Mucosa of descending colon (tissue), 3 donors: Measurements from ENCODE around the gene CBX2. TPM values are rescaled to one million over a fixed set of nuclear protein-coding genes. Genes with fewer than 3 reads are reported as not detected.

Source experiments
- ATAC-seq: fragments of 200-7000 bp; cut with Tn5 transposase; one replicate; pipeline ENCODE4 v1.9.1; 2020; ENCODE audit warnings: mild to moderate bottlenecking, moderate library complexity
- DNase-seq, 3 donors: peaks; one replicate each; pipeline ENCODE4 v3.0.0-alpha.2; 2020
- H3K36me3 ChIP-seq: fragments of 200-600 bp; one replicate; pipeline ENCODE4 v1.8.0; 2021; ENCODE audit warnings: low read depth, mild to moderate bottlenecking
- H3K4me1 ChIP-seq: fragments of 200-600 bp; one replicate; pipeline ENCODE4 v1.8.0; 2021; ENCODE audit warnings: low read depth, mild to moderate bottlenecking
- H3K4me3 ChIP-seq: fragments of 200-600 bp; one replicate; pipeline ENCODE4 v1.8.0; 2021; ENCODE audit warnings: mild to moderate bottlenecking
- H3K9me3 ChIP-seq: fragments of 200-600 bp; one replicate; pipeline ENCODE4 v1.8.0; 2021; ENCODE audit warnings: mild to moderate bottlenecking
- intact Hi-C, 2 donors: fragments of 100-400 bp; cut with DNase I in 1 of 2; cut with micrococcal nuclease in 1 of 2; formaldehyde crosslinking; loops; one replicate each; pipeline versions ENCODE4 v1.11.0 to v1.11.1; 2022; cut with DNase I, micrococcal nuclease
- total RNA-seq, 3 donors: library from RNA; stranded (reverse); fragmentation: NEBNext Ultra II Directional in 2 of 3; extraction: Animal tissue kit (Norgen Biotek cat#: 25700) in 2 of 3; gene quantifications; one replicate each; pipeline versions ENCODE4 v1.2.1 to v1.2.4, GENCODE V29; 2021 to 2023
- TF ChIP-seq, protein P1 (sequence below): fragments of 200-600 bp; IDR thresholded peaks from one replicate; pipeline ENCODE4 v1.8.0; 2022; ENCODE audit warnings: antibody characterized with exemption, mild to moderate bottlenecking
- donor health status: DM: no; HTN: no; CAD: no; lungs with moderate emphysema.
- donor health status: DM: no; HTN: no; CAD: no.
- donor health status: DM: no; HTN: yes; CAD: no.

The CBX2 gene
- total RNA-seq, 3 donors from 2014 or later, result 0.14 to 1.5 (median 0.76) TPM

DNA sequence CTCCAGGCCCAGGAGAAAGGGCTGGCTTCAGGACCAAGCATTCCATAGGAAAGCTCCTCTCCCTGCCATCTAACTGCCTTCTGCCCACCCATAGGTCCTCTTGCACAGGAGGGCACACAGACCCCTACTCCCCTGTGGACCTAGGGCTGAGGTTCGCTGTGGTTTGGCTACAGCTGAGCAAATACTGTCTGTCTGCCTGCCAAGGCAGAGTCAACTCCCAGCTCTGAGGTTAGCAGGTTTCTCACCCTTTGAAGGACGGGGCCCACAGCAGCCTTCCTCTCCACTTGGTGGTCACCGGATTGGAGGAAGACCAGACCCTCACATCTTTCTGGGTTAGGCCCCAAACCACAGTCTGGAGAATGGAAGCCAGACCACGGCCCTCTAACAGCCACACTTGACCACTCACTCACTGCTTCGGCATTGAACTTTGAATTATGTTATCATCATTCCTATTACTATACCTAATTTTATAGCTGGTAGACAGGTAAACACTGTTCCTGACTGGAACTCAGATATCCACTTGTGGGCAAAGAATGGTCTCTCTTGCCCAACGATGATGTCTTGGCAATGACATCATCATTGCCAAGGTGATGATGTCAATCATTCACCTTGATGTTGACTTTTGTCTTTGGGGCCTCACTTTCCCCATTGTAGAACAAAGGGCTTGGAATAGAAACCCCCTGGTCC, 47.1 kb downstream of the CBX2 start:
- no peaks in the 10 kb centered on the region for H3K9me3 ChIP-seq
- ATAC-seq, result no peak
- intact Hi-C loops, result no loop called here

DNA sequence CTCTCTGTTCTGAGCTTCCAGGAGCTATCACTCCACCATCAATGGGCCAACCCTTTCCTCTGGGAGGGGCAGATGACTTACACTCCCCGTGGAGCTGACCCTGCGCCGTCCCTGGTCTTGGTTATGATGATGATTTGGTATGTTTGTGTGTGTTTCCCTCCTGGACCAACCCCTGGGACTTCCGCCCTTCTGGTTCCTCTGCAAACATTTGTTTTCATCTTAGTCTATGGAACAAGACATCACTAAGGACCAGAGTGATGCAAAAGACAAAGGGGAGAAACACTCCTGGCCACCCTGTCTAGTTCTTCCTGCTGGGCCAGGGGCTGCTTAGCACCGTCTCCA, 47.6 kb downstream of the CBX2 start:
- Histone ChIP-seq H3K36me3 (no peaks in the 10 kb centered on the region), H3K4me3 (no peak overlapping the region), H3K4me1 (peaks cover 10% of the 10 kb centered on the region), H3K9me3 (no peaks in the 10 kb centered on the region)
- TF ChIP-seq, protein P1, sequence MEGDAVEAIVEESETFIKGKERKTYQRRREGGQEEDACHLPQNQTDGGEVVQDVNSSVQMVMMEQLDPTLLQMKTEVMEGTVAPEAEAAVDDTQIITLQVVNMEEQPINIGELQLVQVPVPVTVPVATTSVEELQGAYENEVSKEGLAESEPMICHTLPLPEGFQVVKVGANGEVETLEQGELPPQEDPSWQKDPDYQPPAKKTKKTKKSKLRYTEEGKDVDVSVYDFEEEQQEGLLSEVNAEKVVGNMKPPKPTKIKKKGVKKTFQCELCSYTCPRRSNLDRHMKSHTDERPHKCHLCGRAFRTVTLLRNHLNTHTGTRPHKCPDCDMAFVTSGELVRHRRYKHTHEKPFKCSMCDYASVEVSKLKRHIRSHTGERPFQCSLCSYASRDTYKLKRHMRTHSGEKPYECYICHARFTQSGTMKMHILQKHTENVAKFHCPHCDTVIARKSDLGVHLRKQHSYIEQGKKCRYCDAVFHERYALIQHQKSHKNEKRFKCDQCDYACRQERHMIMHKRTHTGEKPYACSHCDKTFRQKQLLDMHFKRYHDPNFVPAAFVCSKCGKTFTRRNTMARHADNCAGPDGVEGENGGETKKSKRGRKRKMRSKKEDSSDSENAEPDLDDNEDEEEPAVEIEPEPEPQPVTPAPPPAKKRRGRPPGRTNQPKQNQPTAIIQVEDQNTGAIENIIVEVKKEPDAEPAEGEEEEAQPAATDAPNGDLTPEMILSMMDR, result no peak
- no peak for DNase-seq
- intact Hi-C loops, result no loop called here
- no peak for ATAC-seq

More for the DNA sequence above, 47.1 kb downstream of the CBX2 start:
- H3K36me3 ChIP-seq, result no peaks in the 10 kb centered on the region
- peaks cover 8% of the 10 kb centered on the region for H3K4me1 ChIP-seq
- TF ChIP-seq, protein P1, result no peak
- no peak for DNase-seq
- no peak overlapping the region for H3K4me3 ChIP-seq

DNA sequence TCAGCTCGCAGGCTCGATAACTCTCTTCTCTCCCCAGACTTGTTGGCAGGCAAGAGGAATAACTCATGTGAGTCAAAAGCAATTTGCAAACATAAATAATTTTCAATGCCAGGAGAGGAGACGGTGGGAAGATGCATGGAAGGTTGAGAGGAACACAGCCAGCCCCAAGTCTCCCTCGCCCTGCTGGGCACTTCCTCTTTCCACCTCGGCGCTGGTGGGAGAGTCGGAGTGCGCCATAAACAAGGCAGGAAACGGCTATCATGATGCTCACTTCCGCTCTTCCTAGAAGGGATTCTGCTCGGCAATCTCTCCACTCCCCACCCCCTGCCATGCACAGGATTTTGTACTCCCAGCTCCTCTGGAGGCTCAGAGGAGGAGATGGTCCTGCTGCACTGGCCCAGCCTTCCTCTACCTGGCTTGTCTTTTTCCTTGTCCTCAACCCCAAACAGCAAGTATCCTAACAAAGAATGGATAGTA, 48.3 kb downstream of the CBX2 start:
- intact Hi-C loops, result no loop called here

DNA sequence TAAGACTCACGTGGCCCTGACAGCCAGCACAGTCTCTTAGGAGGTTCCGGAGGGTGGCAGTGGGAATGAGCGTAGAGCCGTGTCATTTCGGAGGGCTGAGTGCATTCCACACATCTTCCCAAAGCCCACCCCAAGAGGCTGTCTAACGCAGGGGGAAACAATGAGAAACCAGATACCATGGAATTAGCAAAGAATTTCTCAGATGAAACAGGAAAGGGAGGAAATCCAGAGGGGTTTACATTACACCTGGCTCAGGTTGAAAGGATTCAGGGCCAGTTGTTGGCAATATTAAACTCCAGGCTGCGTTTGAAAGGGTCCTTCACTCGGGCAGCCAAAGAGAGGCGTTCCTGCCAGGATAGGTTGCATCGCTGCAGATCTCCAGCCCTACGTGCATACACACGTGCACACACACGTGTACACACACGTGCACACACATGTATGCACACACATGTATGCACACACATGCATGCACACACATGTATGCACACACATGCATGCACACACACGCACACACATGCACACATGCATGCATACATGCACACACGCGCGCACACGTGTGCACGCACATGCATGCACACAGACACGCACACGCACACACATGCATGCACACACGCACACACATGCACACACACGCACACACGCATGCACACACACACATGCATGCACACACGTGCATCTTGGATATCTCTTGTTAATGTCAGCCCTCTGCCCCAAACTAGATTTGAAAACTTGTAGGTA, 49.1 kb downstream of the CBX2 start:
- intact Hi-C loops, result no loop called here
- DNase-seq (no peak), ATAC-seq (no peak)
- Histone ChIP-seq H3K4me3 (no peak overlapping the region), H3K4me1 (peaks cover 22% of the 10 kb centered on the region), H3K9me3 (no peaks in the 10 kb centered on the region), H3K36me3 (no peaks in the 10 kb centered on the region)
- TF ChIP-seq, protein P1, result no peak

More for the DNA sequence above, 48.3 kb downstream of the CBX2 start:
- Histone ChIP-seq H3K4me1 (peaks cover 14% of the 10 kb centered on the region), H3K9me3 (no peaks in the 10 kb centered on the region), H3K36me3 (no peaks in the 10 kb centered on the region), H3K4me3 (no peak overlapping the region)
- ATAC-seq (peak; percentile 16), DNase-seq (no peak)
- TF ChIP-seq, protein P1, result no peak

DNA sequence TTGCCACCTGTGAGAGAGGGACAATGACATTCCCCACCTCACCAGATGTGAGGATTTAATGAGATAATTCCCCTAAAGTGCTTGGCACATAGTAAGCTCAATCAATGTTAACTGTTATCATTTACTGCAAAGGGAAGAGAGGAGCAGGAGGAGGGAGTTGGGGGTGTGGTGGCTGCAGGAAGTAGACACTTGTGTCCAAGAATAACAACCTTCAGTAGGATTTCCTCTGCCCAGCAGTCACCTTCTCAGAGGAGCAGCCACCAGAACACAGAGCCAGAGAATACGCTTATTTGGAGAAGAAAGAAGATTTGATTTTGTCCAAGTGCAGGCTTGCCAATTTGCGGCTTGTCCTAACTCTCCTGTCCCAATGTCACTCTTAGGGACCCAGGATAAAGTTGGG, 51.1 kb downstream of the CBX2 start:
- DNase-seq (peak in 1 of 3 donors; percentile 47), ATAC-seq (no peak)
- H3K9me3 ChIP-seq, result no peaks in the 10 kb centered on the region
- no peak overlapping the region for H3K4me3 ChIP-seq
- no peaks in the 10 kb centered on the region for H3K36me3 ChIP-seq
- intact Hi-C loops, result no loop called here
- peaks cover 32% of the 10 kb centered on the region for H3K4me1 ChIP-seq
- TF ChIP-seq, protein P1, result no peak
